ENCODE measurements around the gene MINDY4B.

Gene MINDY4B

DNA sequence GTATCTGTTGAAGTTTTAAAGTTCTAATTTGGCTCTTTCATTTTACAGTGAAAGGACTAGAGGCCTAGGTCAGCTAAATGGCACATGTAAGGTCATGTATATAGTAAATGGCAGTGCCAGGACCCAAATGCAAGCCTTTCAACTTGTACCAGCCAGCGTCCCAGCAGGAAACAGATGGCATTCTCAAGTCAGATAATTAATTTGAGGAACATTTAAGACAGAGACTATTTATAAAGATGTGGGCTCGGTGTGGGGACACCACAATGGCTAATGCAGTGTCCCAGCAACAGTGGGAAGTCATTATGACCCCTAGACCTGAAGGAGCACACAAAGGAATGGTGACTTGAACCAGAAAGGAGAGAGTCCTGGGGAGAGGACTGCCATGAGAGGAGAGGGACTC lies 6.1 kb downstream of the MINDY4B start:
- H3K9ac ChIP-seq (ENCODE audit: insufficient read length, low read depth), result no peak overlapping the region
- no peak for DNase-seq (ENCODE audit: low read depth, low spot score)
- no peaks in the 10 kb centered on the region for H3K9me3 ChIP-seq (ENCODE audit: insufficient read depth, low read length)
- no peaks in the 10 kb centered on the region for H3K27me3 ChIP-seq (ENCODE audit: insufficient read depth, insufficient read length)
- TF ChIP-seq ZNF274 (IDR thresholded peaks at IDR 0.05; ENCODE audit: low read depth, low read length), result no peak
- no peak for TF ChIP-seq SUZ12 (IDR thresholded peaks at IDR 0.05; ENCODE audit: extremely low read depth, insufficient read depth, insufficient read length)
- no peak for TF ChIP-seq YY1 (IDR thresholded peaks at IDR 0.05; ENCODE audit: insufficient read depth, insufficient read length)
- no peak overlapping the region for H3K4me3 ChIP-seq (ENCODE audit: insufficient read length, low read depth)
- H3K4me1 ChIP-seq (ENCODE audit: insufficient read depth, insufficient read length), result no peaks in the 10 kb centered on the region
- H3K36me3 ChIP-seq (ENCODE audit: insufficient read depth, insufficient read length, low read length), result no peaks in the 10 kb centered on the region

DNA sequence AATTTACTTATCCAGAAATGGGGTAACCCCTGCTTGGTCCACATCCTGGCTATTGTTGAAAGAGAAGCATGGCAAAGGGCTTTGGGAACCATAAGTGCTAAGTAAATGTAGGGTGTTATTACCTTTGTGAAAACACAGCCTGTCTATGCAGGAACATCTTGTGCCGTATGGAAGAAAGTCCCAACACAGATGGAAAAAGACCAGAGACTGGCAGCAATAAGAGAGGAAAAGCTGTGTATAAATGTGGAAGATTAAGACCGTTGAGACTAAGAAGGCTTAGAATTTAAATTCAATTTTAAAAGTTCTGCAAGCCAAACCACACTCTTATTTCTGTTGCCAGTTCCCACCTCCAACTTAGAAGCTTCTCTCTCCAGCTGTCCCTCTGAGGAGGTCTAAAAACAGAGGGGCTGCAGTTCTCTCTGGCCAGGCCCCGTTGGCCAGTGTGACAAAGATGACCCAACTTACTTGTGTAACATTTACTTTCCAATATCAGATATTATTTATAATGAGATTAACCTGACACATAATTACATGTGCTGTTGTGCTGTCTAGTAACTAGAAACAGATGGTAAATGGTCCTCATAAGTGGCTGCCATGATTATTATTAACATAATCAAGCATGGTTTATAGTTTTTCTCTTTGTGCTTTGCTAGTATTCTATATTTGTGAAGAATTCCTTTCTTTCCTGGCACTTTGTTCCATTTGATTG lies 7.0 kb downstream of the MINDY4B start:
- TF ChIP-seq YY1 (IDR thresholded peaks at IDR 0.05; ENCODE audit: insufficient read depth, insufficient read length) (no peak), ZNF274 (IDR thresholded peaks at IDR 0.05; ENCODE audit: low read depth, low read length) (no peak), SUZ12 (IDR thresholded peaks at IDR 0.05; ENCODE audit: extremely low read depth, insufficient read depth, insufficient read length) (no peak)
- Histone ChIP-seq H3K36me3 (ENCODE audit: insufficient read depth, insufficient read length, low read length) (no peaks in the 10 kb centered on the region), H3K27me3 (ENCODE audit: insufficient read depth, insufficient read length) (no peaks in the 10 kb centered on the region), H3K4me1 (ENCODE audit: insufficient read depth, insufficient read length) (no peaks in the 10 kb centered on the region), H3K4me3 (ENCODE audit: insufficient read length, low read depth) (no peak overlapping the region), H3K9me3 (ENCODE audit: insufficient read depth, low read length) (no peaks in the 10 kb centered on the region), H3K9ac (ENCODE audit: insufficient read length, low read depth) (no peak overlapping the region)
- DNase-seq (ENCODE audit: low read depth, low spot score), result no peak

DNA sequence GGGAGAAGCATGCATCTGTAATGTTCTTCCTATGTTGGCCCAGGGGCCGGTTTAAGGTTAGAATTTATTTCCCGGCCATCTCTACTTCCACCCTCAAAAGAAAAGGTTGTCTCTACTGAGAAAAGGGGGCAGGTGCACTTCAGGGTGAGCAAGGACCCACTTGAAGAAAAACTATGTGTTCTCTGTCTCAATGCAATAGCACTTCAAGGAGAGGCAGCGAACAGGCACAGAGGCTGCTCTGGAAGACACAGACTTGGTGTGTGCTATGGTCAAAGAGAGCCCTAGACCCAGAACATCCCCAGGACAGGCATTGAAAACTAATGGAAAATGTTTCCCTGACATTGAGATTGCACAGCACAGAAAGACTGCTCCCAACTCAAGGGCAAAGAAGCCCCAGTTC lies 7.6 kb downstream of the MINDY4B start:
- no peaks in the 10 kb centered on the region for H3K9me3 ChIP-seq (ENCODE audit: insufficient read depth, low read length)
- H3K4me3 ChIP-seq (ENCODE audit: insufficient read length, low read depth), result no peak overlapping the region
- TF ChIP-seq SUZ12 (IDR thresholded peaks at IDR 0.05; ENCODE audit: extremely low read depth, insufficient read depth, insufficient read length), result no peak
- TF ChIP-seq YY1 (IDR thresholded peaks at IDR 0.05; ENCODE audit: insufficient read depth, insufficient read length), result no peak
- no peak for TF ChIP-seq ZNF274 (IDR thresholded peaks at IDR 0.05; ENCODE audit: low read depth, low read length)
- no peaks in the 10 kb centered on the region for H3K27me3 ChIP-seq (ENCODE audit: insufficient read depth, insufficient read length)
- H3K9ac ChIP-seq (ENCODE audit: insufficient read length, low read depth), result no peak overlapping the region
- no peak for DNase-seq (ENCODE audit: low read depth, low spot score)
- H3K36me3 ChIP-seq (ENCODE audit: insufficient read depth, insufficient read length, low read length), result no peaks in the 10 kb centered on the region
- no peaks in the 10 kb centered on the region for H3K4me1 ChIP-seq (ENCODE audit: insufficient read depth, insufficient read length)

DNA sequence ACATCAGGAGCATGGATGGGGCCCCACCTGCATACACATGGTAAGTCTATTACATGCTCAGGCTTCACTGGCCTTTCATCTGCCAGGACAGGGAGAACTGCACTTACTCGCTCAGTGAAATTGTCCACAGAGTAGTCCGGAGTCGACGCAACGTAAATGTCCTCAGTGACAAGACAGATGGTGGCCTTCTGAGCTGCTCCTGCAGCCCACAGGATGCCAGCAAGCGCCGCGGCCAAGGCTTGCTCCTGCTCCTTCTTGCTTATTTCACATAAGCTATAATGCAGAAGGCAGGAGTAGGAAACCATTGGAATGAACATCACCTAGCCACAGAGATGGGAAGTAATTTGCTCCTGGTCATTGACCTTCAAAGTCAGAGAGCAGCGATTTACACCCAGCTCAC lies 14.4 kb downstream of the MINDY4B start:
- H3K27me3 ChIP-seq (ENCODE audit: insufficient read depth, insufficient read length), result no peaks in the 10 kb centered on the region
- 0 out of 2 replicates have a peak, but pooled peaks cover 5% of the 10 kb centered on the region for H3K9me3 ChIP-seq (ENCODE audit: insufficient read depth, low read length)
- no peaks in the 10 kb centered on the region for H3K4me1 ChIP-seq (ENCODE audit: insufficient read depth, insufficient read length)
- H3K9ac ChIP-seq (ENCODE audit: insufficient read length, low read depth), result no peak overlapping the region
- no peak for DNase-seq (ENCODE audit: low read depth, low spot score)
- no peak for TF ChIP-seq ZNF274 (IDR thresholded peaks at IDR 0.05; ENCODE audit: low read depth, low read length)
- TF ChIP-seq YY1 (IDR thresholded peaks at IDR 0.05; ENCODE audit: insufficient read depth, insufficient read length), result no peak
- TF ChIP-seq SUZ12 (IDR thresholded peaks at IDR 0.05; ENCODE audit: extremely low read depth, insufficient read depth, insufficient read length), result no peak
- no peak overlapping the region for H3K4me3 ChIP-seq (ENCODE audit: insufficient read length, low read depth)
- H3K36me3 ChIP-seq (ENCODE audit: insufficient read depth, insufficient read length, low read length), result no peaks in the 10 kb centered on the region

DNA sequence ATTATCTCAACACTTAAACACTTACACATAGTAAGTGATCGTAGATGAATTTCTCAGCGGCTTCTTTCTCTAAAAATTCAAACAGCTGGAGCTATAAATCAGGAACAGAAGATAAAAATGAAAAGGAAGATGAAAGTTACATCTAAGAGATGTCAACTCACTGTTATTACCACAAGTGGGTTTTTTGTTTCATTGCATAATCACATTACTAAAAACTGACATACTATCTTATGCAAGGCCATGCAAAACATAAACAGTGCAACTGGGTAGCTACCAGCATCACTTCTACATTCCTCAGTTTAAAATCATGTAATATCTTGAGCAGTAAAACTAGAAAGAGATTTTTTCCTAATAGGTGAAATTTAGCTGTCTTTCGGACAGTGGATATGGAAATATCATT lies 14.9 kb downstream of the MINDY4B start:
- Histone ChIP-seq H3K4me3 (ENCODE audit: insufficient read length, low read depth) (no peak overlapping the region), H3K9ac (ENCODE audit: insufficient read length, low read depth) (no peak overlapping the region), H3K27me3 (ENCODE audit: insufficient read depth, insufficient read length) (no peaks in the 10 kb centered on the region), H3K4me1 (ENCODE audit: insufficient read depth, insufficient read length) (no peaks in the 10 kb centered on the region), H3K36me3 (ENCODE audit: insufficient read depth, insufficient read length, low read length) (no peaks in the 10 kb centered on the region), H3K9me3 (ENCODE audit: insufficient read depth, low read length) (0 out of 2 replicates have a peak, but pooled peaks cover 5% of the 10 kb centered on the region)
- DNase-seq (ENCODE audit: low read depth, low spot score), result no peak
- TF ChIP-seq SUZ12 (IDR thresholded peaks at IDR 0.05; ENCODE audit: extremely low read depth, insufficient read depth, insufficient read length) (no peak), ZNF274 (IDR thresholded peaks at IDR 0.05; ENCODE audit: low read depth, low read length) (no peak), YY1 (IDR thresholded peaks at IDR 0.05; ENCODE audit: insufficient read depth, insufficient read length) (no peak)

DNA sequence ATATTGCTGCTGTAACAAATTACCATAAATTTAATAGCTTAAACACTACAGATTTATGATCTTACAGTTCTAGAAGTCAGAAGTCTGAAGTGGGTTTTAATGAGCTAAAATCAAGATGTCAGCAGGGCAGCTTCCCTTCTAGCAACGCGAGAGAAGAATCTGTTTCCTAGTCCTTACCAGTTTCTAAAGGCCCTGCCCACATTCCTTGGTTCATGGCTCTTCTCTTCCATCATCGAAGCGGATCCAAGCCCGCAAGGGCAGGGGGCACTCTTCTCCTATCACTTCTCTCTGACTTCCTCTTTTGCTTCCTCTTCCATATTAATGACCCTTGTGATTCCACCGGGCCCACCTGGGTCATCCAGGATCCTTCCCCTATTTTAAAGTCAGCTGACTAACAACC lies 16.1 kb downstream of the MINDY4B start:
- Histone ChIP-seq H3K27me3 (ENCODE audit: insufficient read depth, insufficient read length) (no peaks in the 10 kb centered on the region), H3K36me3 (ENCODE audit: insufficient read depth, insufficient read length, low read length) (no peaks in the 10 kb centered on the region), H3K4me3 (ENCODE audit: insufficient read length, low read depth) (no peak overlapping the region), H3K9ac (ENCODE audit: insufficient read length, low read depth) (no peak overlapping the region), H3K4me1 (ENCODE audit: insufficient read depth, insufficient read length) (no peaks in the 10 kb centered on the region), H3K9me3 (ENCODE audit: insufficient read depth, low read length) (0 out of 2 replicates have a peak, but pooled peaks cover 5% of the 10 kb centered on the region)
- TF ChIP-seq SUZ12 (IDR thresholded peaks at IDR 0.05; ENCODE audit: extremely low read depth, insufficient read depth, insufficient read length) (no peak), ZNF274 (IDR thresholded peaks at IDR 0.05; ENCODE audit: low read depth, low read length) (no peak), YY1 (IDR thresholded peaks at IDR 0.05; ENCODE audit: insufficient read depth, insufficient read length) (no peak)
- DNase-seq (ENCODE audit: low read depth, low spot score), result no peak

DNA sequence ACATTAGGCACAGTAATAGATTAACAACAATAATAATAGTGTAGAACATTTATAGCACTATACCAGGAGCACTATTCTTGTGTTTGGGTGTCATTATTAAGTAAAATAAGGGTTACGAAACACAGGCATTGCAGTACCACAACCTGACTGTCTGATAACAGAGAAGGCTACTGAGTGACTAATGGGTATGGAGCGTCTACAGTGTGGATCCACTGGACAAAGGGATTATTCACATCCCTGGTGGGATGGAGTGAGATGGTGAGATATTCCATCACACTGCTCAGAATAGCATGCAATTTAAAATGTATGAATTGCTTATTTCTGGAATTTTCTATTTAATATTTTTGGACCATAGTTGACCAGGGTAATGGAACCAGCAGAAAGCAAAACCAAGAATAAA lies 18.2 kb downstream of the MINDY4B start:
- Histone ChIP-seq H3K27me3 (ENCODE audit: insufficient read depth, insufficient read length) (no peaks in the 10 kb centered on the region), H3K4me3 (ENCODE audit: insufficient read length, low read depth) (no peak overlapping the region), H3K9ac (ENCODE audit: insufficient read length, low read depth) (no peak overlapping the region), H3K36me3 (ENCODE audit: insufficient read depth, insufficient read length, low read length) (no peaks in the 10 kb centered on the region), H3K4me1 (ENCODE audit: insufficient read depth, insufficient read length) (no peaks in the 10 kb centered on the region), H3K9me3 (ENCODE audit: insufficient read depth, low read length) (0 out of 2 replicates have a peak, but pooled peaks cover 5% of the 10 kb centered on the region)
- DNase-seq (ENCODE audit: low read depth, low spot score), result no peak
- TF ChIP-seq YY1 (IDR thresholded peaks at IDR 0.05; ENCODE audit: insufficient read depth, insufficient read length) (no peak), ZNF274 (IDR thresholded peaks at IDR 0.05; ENCODE audit: low read depth, low read length) (no peak), SUZ12 (IDR thresholded peaks at IDR 0.05; ENCODE audit: extremely low read depth, insufficient read depth, insufficient read length) (no peak)

All from NT2/D1 (cell line).